Measurements from ENCODE around the gene SEMA6C.
A peak's percentile ranks its signal among the peaks of the same experiment; 100 is the strongest.

Gene SEMA6C

GRCh38 chr1:151158751-151159251 lies 12.4 kb upstream of the SEMA6C start:
- no peak for DNase-seq

GRCh38 chr1:151158326-151158725 lies 11.9 kb upstream of the SEMA6C start:
- DNase-seq, result no peak

GRCh38 chr1:151157067-151157531 lies 10.7 kb upstream of the SEMA6C start:
- DNase-seq, result peak; percentile 62

GRCh38 chr1:151156515-151156819 lies 10.0 kb upstream of the SEMA6C start, which contains the start of gene TNFAIP8L2:
TSS of gene TNFAIP8L2 (plus strand) at chr1:151156649. CDS start at chr1:151158698, 2,049 bp downstream.
- DNase-seq, result peak; percentile 85

GRCh38 chr1:151147665-151148064 lies 1.2 kb upstream of the SEMA6C start:
- no peak for DNase-seq

- no peak for DNase-seq
Observed at GRCh38 chr1:151147132-151147503, 687 bp upstream of the SEMA6C start.

- no peak for DNase-seq
Observed at GRCh38 chr1:151146072-151146411, 389 bp downstream of the SEMA6C start.

- no peak for DNase-seq
Observed at GRCh38 chr1:151145304-151146071, 943 bp downstream of the SEMA6C start.

- no peak for DNase-seq
Observed at GRCh38 chr1:151144474-151145303, 1.7 kb downstream of the SEMA6C start.

GRCh38 chr1:151143986-151144385 lies 2.4 kb downstream of the SEMA6C start:
- no peak for DNase-seq

GRCh38 chr1:151143057-151143435 lies 3.4 kb downstream of the SEMA6C start:
- DNase-seq, result no peak

- no peak for DNase-seq
Observed at GRCh38 chr1:151142411-151143056, 3.9 kb downstream of the SEMA6C start.

GRCh38 chr1:151137789-151138188 lies 8.6 kb downstream of the SEMA6C start:
- DNase-seq, result no peak

GRCh38 chr1:151135433-151136385 lies 10.7 kb downstream of the SEMA6C start:
- DNase-seq, result no peak

GRCh38 chr1:151134991-151135390 lies 11.4 kb downstream of the SEMA6C start:
- DNase-seq, result no peak

- no peak for DNase-seq
Observed at GRCh38 chr1:151134396-151134795, 12.0 kb downstream of the SEMA6C start.

- DNase-seq, result no peak
Observed at GRCh38 chr1:151133018-151133806, 13.2 kb downstream of the SEMA6C start.

GRCh38 chr1:151132335-151133017 lies 14.0 kb downstream of the SEMA6C start:
- DNase-seq, result no peak

- no peak for DNase-seq
Observed at GRCh38 chr1:151131701-151132334, 14.6 kb downstream of the SEMA6C start.

- no peak for DNase-seq
Observed at GRCh38 chr1:151130987-151131586, 15.3 kb downstream of the SEMA6C start.
